ENCODE data around the gene MYO1B. TPM values are rescaled to one million over a fixed set of nuclear protein-coding genes. Genes with fewer than 3 reads are reported as not detected.

MYO1B gene
- polyA plus RNA-seq, 1 donor (not counting 4 experiments of a cell fraction or from before 2014, with no cell fraction given): 277 TPM

DNA sequence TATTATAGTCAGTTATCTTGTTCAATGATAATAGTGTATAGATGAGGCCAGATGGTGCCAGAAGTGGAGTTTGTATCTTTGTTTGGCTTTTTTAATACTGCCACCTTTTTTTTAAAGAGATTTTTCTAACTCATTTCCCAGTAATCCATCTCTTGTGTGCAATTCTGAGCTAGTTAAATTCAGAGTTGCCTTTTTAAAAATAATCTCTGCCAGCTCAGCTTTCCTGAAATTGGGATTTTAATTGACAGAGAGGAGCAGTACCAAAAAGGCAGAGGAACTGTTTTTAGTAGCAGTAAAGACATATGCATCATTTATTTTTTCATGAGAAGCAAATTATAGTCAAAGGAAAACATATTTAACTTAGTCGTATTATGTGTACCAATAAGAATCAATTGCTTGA, 185.3 kb downstream of the MYO1B start:
- H3K36me3 ChIP-seq (ENCODE audit: control insufficient read depth in 2 of 2, extremely low read depth in 1 of 2, insufficient read depth in 2 of 2, low read length in 2 of 2): no peaks in the 10 kb centered on the region
- no peaks in the 10 kb centered on the region for H3K79me2 ChIP-seq (ENCODE audit: control insufficient read depth, insufficient read depth, low read length)
- H3K27ac ChIP-seq (ENCODE audit: control insufficient read depth, insufficient read depth, low read length): no peak overlapping the region
- no peaks in the 10 kb centered on the region for H3K27me3 ChIP-seq (ENCODE audit: control insufficient read depth, extremely low read depth, insufficient read depth, low read length)
- no peaks in the 10 kb centered on the region for H3K9me1 ChIP-seq (ENCODE audit: control insufficient read depth, extremely low read depth, insufficient read depth, low read length)
- dilution Hi-C loops (cut with MboI; ENCODE audit: extremely low pct_ligation_motif_present, low sequenced_read_pairs): no loop called here
- H3K4me3 ChIP-seq (ENCODE audit: control insufficient read depth in 2 of 3, extremely low read depth in 1 of 3, insufficient read depth in 2 of 3, low read depth in 1 of 3, low read length in 3 of 3): no peak overlapping the region
- H3K9ac ChIP-seq (ENCODE audit: control insufficient read depth, extremely low read depth, insufficient read depth, low read length): no peak overlapping the region
- H3K4me1 ChIP-seq (ENCODE audit: control insufficient read depth, extremely low read depth, insufficient read depth, low read length): no peaks in the 10 kb centered on the region
- DNase-seq (ENCODE audit: low read depth, low spot score) (no peak), FAIRE-seq (no peak)
- H3K9me3 ChIP-seq (ENCODE audit: control insufficient read depth, low read depth, low read length): no peaks in the 10 kb centered on the region
- TF ChIP-seq, protein P1, sequence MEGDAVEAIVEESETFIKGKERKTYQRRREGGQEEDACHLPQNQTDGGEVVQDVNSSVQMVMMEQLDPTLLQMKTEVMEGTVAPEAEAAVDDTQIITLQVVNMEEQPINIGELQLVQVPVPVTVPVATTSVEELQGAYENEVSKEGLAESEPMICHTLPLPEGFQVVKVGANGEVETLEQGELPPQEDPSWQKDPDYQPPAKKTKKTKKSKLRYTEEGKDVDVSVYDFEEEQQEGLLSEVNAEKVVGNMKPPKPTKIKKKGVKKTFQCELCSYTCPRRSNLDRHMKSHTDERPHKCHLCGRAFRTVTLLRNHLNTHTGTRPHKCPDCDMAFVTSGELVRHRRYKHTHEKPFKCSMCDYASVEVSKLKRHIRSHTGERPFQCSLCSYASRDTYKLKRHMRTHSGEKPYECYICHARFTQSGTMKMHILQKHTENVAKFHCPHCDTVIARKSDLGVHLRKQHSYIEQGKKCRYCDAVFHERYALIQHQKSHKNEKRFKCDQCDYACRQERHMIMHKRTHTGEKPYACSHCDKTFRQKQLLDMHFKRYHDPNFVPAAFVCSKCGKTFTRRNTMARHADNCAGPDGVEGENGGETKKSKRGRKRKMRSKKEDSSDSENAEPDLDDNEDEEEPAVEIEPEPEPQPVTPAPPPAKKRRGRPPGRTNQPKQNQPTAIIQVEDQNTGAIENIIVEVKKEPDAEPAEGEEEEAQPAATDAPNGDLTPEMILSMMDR (optimal IDR thresholded peaks at IDR 0.05 in 1 of 3, IDR thresholded peaks at IDR 0.05 in 1 of 3, conservative IDR thresholded peaks at IDR 0.05 in 1 of 3; ENCODE audit: extremely low read depth in 1 of 3, insufficient read depth in 2 of 3, low read length in 3 of 3): no peak
- TF ChIP-seq EZH2 (IDR thresholded peaks at IDR 0.05; ENCODE audit: low read length): no peak
- H4K20me1 ChIP-seq (ENCODE audit: control insufficient read depth, extremely low read depth, insufficient read depth, low read length): no peaks in the 10 kb centered on the region
- no peak overlapping the region for H3K4me2 ChIP-seq (ENCODE audit: control insufficient read depth, extremely low read depth, insufficient read depth, low read depth, low read length)
- H2AFZ ChIP-seq (ENCODE audit: control insufficient read depth, low read length): no peak overlapping the region

DNA sequence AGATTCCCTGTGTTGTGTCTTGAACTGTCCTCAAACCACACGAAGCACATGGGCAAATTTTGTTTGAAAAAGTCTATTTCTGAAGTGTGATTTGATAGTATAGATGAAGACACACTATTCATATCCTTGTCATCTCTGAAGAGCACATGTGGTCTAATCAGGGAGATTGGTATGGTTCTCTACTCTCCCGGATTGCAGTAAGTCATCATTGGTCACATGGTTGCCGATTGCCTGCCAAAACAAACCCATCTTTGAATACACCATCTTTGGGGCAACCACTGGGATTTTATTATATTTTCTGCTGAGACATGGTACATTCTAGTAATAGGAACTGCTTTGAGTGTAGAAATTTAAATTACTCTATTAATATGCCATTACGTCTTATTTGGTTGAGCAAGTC, 186.9 kb downstream of the MYO1B start:
- DNase-seq (ENCODE audit: low read depth, low spot score): no peak
- H3K4me3 ChIP-seq (ENCODE audit: control insufficient read depth in 2 of 3, extremely low read depth in 1 of 3, insufficient read depth in 2 of 3, low read depth in 1 of 3, low read length in 3 of 3): no peak overlapping the region
- H3K4me2 ChIP-seq (ENCODE audit: control insufficient read depth, extremely low read depth, insufficient read depth, low read depth, low read length): no peak overlapping the region
- no peak for TF ChIP-seq EZH2 (IDR thresholded peaks at IDR 0.05; ENCODE audit: low read length)
- TF ChIP-seq, protein P1 (optimal IDR thresholded peaks at IDR 0.05 in 1 of 3, IDR thresholded peaks at IDR 0.05 in 1 of 3, conservative IDR thresholded peaks at IDR 0.05 in 1 of 3; ENCODE audit: extremely low read depth in 1 of 3, insufficient read depth in 2 of 3, low read length in 3 of 3): no peak
- FAIRE-seq: no peak
- H3K27me3 ChIP-seq (ENCODE audit: control insufficient read depth, extremely low read depth, insufficient read depth, low read length): no peaks in the 10 kb centered on the region
- H3K9me3 ChIP-seq (ENCODE audit: control insufficient read depth, low read depth, low read length): no peaks in the 10 kb centered on the region
- H3K9me1 ChIP-seq (ENCODE audit: control insufficient read depth, extremely low read depth, insufficient read depth, low read length): no peaks in the 10 kb centered on the region
- no peaks in the 10 kb centered on the region for H3K79me2 ChIP-seq (ENCODE audit: control insufficient read depth, insufficient read depth, low read length)
- no peak overlapping the region for H3K27ac ChIP-seq (ENCODE audit: control insufficient read depth, insufficient read depth, low read length)
- dilution Hi-C loops (cut with MboI; ENCODE audit: extremely low pct_ligation_motif_present, low sequenced_read_pairs): no loop called here
- no peaks in the 10 kb centered on the region for H3K36me3 ChIP-seq (ENCODE audit: control insufficient read depth in 2 of 2, extremely low read depth in 1 of 2, insufficient read depth in 2 of 2, low read length in 2 of 2)
- no peak overlapping the region for H3K9ac ChIP-seq (ENCODE audit: control insufficient read depth, extremely low read depth, insufficient read depth, low read length)
- no peaks in the 10 kb centered on the region for H3K4me1 ChIP-seq (ENCODE audit: control insufficient read depth, extremely low read depth, insufficient read depth, low read length)
- H4K20me1 ChIP-seq (ENCODE audit: control insufficient read depth, extremely low read depth, insufficient read depth, low read length): no peaks in the 10 kb centered on the region
- H2AFZ ChIP-seq (ENCODE audit: control insufficient read depth, low read length): no peak overlapping the region
